ENCODE results near the gene KIF23.

DNA sequence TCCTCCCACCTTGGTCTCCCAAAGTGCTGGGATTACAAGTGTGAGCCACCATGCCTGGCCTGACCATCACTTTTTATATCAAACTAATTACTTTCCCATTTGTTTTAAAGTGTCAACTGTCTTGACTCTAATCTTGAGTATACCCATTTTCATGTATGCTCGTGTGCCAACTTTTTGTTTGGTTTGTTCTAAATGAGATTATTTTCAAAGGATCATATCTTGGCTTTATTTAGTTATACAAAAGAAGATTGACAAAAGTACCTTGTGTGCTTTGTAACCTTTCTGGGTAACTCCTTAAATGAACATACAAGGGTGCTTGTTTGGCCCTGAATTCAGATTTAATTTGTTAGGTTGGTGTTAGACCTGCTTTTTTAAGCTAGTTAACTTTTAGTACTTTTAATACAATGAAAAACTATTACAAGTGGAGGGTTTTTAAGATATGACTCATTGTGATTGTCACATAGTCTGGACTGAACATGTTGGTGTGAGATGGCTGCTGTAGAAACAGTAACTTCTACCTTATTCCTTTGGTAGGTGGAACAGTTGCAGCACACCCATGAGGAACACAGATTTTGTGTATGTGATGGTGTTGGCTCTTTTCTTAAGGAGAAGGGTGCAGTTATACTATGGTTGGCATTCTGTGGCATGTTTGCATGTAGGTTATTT is 10.7 kb downstream of the KIF23 start:
- TF ChIP-seq EZH2phosphoT487 (conservative IDR thresholded peaks at IDR 0.05; ENCODE audit: low read length), result no peak
- TF ChIP-seq, protein P1, sequence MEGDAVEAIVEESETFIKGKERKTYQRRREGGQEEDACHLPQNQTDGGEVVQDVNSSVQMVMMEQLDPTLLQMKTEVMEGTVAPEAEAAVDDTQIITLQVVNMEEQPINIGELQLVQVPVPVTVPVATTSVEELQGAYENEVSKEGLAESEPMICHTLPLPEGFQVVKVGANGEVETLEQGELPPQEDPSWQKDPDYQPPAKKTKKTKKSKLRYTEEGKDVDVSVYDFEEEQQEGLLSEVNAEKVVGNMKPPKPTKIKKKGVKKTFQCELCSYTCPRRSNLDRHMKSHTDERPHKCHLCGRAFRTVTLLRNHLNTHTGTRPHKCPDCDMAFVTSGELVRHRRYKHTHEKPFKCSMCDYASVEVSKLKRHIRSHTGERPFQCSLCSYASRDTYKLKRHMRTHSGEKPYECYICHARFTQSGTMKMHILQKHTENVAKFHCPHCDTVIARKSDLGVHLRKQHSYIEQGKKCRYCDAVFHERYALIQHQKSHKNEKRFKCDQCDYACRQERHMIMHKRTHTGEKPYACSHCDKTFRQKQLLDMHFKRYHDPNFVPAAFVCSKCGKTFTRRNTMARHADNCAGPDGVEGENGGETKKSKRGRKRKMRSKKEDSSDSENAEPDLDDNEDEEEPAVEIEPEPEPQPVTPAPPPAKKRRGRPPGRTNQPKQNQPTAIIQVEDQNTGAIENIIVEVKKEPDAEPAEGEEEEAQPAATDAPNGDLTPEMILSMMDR (IDR thresholded peaks at IDR 0.05; ENCODE audit: insufficient read depth, low read length, poor library complexity, severe bottlenecking), result no peak

Measured in SU-DHL-6 (cell line).